HG03025 (cell line): ENCODE data around the gene ATP1B1.

ENCODE experiments used
- ATAC-seq: cut with Tn5 transposase; IDR thresholded peaks from one replicate; pipeline ENCODE4 v1.9.1; 2021; ENCODE audit warnings: mild to moderate bottlenecking, moderate library complexity; ENCODE audit not compliant: unreplicated experiment, low FRiP score

The ATP1B1 gene

DNA sequence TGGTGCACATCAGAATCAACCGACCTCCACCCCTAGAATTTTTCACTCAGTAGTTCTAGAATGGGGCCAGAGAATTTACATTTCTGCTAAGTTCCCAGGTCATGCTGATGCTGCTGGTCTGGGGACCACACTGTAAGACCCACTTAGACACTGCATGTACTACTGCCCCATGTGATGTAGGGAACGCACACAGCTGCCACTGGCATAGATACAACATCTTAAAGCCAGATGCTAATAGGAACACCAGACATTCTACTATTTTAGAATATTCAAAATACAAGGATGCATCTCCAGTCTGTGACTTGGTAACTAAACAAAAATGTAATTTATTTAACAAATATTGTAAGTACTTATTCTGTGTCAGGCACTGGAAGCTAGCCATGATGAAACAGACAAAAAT is 14.1 kb upstream of the ATP1B1 start:
- no peak for ATAC-seq

- ATAC-seq = no peak
Observed at GRCh38 chr1:169094897-169095569, 11.5 kb upstream of the ATP1B1 start.

- ATAC-seq = no peak
Observed at GRCh38 chr1:169098380-169098779, 8.1 kb upstream of the ATP1B1 start.

- no peak for ATAC-seq
Observed at GRCh38 chr1:169099561-169099960, 6.9 kb upstream of the ATP1B1 start.

DNA sequence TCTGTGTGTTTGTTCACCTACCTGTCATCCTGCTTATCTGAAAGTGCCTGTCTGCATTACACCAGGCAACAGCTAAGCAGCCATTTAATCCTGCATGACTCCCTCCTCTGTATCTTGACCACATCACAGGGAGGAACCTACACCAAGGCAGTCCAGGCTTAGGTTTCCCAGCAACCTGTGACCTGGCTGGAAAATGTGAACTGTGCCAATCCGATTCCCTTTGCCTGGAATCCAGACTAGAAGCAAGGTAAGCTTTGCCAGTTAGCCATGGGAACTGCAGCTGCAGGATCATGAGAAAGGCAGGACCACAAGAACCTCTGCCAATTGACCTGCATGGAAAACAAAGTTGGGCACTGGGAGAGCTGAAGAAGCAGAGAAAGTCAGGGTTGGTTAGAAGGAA is 6.3 kb upstream of the ATP1B1 start:
- no peak for ATAC-seq

DNA sequence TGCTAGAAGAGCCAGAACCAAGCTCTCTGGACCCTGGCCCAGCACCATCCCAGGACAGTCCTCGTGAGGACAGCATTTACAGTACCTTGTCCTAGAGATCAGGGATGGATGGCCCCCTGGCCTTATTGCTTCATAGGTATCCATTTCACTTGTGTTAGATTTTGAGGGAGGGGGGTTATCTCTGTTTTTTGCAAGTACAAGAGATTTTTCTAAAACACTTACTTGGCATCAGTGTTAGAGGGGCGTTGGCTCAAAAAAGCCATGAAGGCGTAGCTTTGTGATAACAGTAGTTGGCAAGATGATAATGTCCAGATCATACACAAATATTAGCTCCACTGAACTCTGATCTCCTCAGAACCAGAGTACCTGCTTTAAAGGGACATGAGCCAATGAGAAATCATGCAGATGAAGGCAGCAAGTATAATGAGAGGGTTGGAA is 5.8 kb upstream of the ATP1B1 start:
- ATAC-seq = no peak

- ATAC-seq = no peak
Observed at GRCh38 chr1:169102567-169102966, 3.9 kb upstream of the ATP1B1 start.

- no peak for ATAC-seq
Observed at GRCh38 chr1:169103002-169103401, 3.5 kb upstream of the ATP1B1 start.

GRCh38 chr1:169103480-169103893 is 3.0 kb upstream of the ATP1B1 start:
- ATAC-seq = no peak

- no peak for ATAC-seq
Observed at GRCh38 chr1:169105087-169105433, 1.4 kb upstream of the ATP1B1 start.

- ATAC-seq = peak; percentile 39
Observed at GRCh38 chr1:169105434-169106094, 926 bp upstream of the ATP1B1 start.

DNA sequence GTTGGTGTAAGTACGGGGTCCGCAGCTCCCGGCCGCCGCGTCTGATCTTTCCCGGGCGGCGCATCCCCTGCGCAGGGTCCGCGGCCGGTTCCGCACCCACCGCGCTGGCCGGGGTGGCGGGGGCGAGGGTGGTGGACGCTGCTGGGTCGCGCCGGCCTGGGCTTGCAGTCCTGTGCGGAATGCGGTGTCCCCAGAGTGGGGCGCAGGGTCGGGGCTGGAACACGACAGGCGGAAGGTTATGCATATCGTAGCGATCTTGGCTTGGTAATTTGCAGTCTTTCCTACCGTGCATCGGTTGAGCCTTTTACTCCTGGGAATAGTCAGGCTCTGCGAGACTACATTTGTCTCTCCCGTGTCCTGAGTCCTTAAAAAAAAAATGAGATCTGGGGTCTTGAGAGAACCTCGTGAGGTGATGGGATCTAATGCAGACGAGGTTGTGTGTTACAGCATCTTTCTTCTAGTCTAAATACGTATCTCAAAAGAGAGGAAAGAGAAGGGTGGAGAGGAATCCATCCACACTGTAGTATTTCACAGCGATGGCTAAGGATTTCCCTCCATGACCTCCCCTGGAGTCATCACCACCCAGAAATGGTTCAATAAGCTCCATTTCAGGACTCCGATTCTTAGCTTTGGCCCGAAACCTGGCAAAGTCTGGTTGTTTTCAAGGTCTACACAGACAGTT is 572 bp downstream of the ATP1B1 start:
- ATAC-seq = no peak

- ATAC-seq = no peak
Observed at GRCh38 chr1:169107603-169108208, 1.2 kb downstream of the ATP1B1 start.

DNA sequence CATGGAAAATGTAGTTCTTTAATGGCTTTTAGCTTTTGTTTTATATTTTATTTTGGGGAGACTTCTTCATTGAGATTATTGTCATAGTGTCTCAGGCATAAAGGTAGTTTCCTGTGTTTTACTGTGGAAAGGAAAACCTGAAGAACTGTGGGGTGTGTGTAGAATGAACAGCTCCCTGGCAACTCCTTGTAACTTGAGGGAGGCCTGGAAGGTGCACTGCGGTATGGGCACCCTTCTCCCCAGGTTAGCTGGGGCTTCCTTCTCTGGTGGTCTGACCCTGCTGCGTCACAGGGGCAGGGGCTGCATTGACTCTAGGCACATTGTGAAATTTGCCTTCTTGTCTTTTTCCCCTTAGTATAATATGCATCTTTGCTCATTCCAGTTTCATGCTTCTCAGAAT is 1.7 kb downstream of the ATP1B1 start:
- ATAC-seq = no peak

DNA sequence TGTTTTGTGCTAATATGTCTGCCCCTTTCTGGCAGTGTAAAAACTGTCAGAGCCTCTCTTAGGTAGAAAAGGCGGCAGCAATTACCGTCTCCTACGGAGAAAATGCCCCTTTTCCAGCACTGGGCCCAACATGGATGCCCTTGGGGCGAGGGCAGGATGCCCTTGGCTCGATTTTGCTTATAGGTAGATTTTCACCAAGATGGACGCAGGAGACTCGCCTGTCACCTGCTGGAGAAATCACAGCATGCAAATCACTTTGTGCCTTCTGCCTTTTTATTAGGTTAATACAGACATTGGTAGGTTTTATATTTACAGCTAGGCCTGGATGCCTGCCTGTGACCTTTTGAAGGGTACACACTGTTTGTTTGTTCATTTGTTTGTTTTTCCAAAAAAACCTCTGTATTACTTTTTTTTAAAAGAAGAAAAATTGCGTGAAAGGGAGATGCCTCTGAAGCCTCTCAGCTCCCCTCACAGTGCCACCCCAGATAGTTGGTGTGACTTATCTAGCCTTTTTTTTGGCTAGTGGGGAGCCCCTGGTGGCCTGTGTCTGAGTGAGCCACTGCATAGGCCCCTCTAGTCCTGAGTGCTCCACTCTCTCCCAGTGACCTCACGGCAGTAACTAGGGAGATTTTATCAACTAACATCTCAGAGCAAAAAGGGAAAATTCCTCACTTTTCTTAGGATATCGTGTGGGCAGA is 2.5 kb downstream of the ATP1B1 start:
- ATAC-seq = no peak

GRCh38 chr1:169109561-169110134 is 3.2 kb downstream of the ATP1B1 start:
- no peak for ATAC-seq

- ATAC-seq = no peak
Observed at GRCh38 chr1:169110236-169110635, 3.7 kb downstream of the ATP1B1 start.

DNA sequence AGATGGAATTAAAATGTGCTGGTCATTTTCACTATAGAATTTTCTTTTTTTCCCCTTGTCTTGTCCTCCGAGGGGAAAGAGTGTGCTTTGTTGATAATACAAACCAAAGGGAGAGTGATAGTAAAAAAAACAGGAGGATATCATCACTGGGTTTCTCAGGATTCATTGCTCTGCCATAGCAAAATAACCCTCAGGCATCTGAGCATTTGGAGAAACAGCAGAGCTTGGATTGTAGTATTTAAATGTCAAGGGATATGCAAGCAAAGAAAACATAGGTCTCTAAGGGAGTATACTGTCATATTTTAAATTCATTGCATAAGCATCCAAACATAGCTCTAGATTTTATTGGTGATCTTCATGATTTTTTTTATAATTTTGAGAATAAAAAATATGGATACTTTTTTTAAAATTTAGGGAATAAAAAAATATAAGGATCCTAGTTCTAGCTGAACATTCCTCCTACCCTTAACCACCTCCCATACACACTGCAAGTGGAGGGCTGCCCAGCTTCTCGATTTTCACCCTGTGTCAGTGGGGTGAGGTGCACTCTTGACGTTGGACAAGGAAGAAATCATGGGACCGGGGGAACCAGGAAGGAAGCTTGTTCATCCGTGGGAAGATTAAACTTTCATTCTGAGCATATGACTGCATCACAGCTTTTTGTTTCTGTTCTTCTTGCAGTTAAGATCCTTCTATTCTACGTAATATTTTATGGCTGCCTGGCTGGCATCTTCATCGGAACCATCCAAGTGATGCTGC is 4.4 kb downstream of the ATP1B1 start:
- ATAC-seq = no peak

GRCh38 chr1:169111472-169111871 is 5.0 kb downstream of the ATP1B1 start:
- ATAC-seq = no peak

DNA sequence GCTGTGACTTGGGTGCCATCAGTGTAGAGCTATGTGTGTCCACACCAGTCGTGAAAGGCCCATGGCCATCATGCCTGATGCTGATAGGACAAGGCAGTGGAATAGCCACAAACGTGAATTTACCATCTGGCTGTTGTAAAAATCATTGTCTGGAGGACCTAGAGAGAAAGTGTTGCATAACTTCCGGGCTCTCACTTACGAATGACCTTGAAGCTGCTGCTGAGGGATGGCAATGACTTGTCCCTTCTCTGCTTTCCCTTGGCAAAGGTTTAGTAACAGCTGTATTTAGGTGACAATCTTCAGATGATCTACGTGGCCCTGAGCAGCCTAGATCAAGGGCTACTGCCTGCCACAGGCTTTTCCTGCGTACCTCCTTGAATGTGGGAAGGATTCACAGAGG is 5.8 kb downstream of the ATP1B1 start:
- ATAC-seq = no peak
